SK-N-SH (cell line): ENCODE measurements around the gene USP6.
"Not testable (repeated sequence)": the region's sequence is repeated elsewhere in the genome, so short reads cannot be mapped to it uniquely, and the experiment has no call there.

Experiments used
- MXI1 ChIP-seq: IDR thresholded peaks from 2 replicates; pipeline ENCODE4 v1.6.1; 2012; ENCODE audit warnings: mild to moderate bottlenecking, low read depth, low read length, improper control_type of control experiment
- RFX5 ChIP-seq: IDR thresholded peaks from 2 replicates; pipeline ENCODE4 v1.6.1; 2012; ENCODE audit warnings: mild to moderate bottlenecking, improper control_type of control experiment, low read length
- YY1 ChIP-seq: IDR thresholded peaks from 2 replicates; pipeline ENCODE4 v1.4.0; 2012; ENCODE audit warnings: low read depth, mild to moderate bottlenecking
- TF ChIP-seq, protein P1 (sequence below): fragments of 200-600 bp; sonication (generic); IDR thresholded peaks from 2 replicates; pipeline ENCODE4 v1.6.1; 2017; ENCODE audit warnings: antibody characterized with exemption, mild to moderate bottlenecking, moderate library complexity

DNA sequence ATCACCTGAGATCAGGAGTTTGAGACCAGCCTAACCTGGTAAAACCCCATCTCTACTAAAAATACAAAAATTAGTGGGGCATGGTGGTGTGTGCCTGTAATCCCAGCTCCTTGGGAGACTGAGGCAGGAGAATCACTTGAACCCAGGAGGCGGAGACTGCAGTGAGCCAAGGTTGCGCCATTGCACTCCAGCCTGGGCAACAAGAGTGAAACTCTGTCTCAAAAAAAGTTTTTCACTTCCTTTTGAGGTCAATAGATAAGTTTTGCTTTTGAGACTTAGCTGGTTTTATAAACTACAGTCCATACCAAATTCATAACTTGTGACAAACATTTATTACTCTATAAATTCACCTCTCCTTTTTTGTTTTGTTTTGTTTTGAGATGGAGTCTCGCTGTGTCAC is 46.0 kb downstream of the USP6 start:
- not testable (repeated sequence) for TF ChIP-seq RFX5, YY1, MXI1
- TF ChIP-seq, protein P1, sequence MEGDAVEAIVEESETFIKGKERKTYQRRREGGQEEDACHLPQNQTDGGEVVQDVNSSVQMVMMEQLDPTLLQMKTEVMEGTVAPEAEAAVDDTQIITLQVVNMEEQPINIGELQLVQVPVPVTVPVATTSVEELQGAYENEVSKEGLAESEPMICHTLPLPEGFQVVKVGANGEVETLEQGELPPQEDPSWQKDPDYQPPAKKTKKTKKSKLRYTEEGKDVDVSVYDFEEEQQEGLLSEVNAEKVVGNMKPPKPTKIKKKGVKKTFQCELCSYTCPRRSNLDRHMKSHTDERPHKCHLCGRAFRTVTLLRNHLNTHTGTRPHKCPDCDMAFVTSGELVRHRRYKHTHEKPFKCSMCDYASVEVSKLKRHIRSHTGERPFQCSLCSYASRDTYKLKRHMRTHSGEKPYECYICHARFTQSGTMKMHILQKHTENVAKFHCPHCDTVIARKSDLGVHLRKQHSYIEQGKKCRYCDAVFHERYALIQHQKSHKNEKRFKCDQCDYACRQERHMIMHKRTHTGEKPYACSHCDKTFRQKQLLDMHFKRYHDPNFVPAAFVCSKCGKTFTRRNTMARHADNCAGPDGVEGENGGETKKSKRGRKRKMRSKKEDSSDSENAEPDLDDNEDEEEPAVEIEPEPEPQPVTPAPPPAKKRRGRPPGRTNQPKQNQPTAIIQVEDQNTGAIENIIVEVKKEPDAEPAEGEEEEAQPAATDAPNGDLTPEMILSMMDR: not testable (repeated sequence)
